Right lobe of liver (tissue), 6 donors: ENCODE results near the gene EXOC4. TPM values are rescaled to one million over a fixed set of nuclear protein-coding genes. Genes with fewer than 3 reads are reported as not detected.

ENCODE experiments used
- ATAC-seq, 4 donors: fragments of 200-7000 bp; cut with Tn5 transposase; one replicate each; pipeline ENCODE4 v1.9.1; 2020; ENCODE audit warnings: mild to moderate bottlenecking in 4 of 4, moderate library complexity in 4 of 4
- DNase-seq, 3 donors: peaks; one replicate each; pipeline ENCODE4 v3.0.0-alpha.2; 2020
- H3K27ac ChIP-seq, 3 donors: fragments of 200-600 bp; one replicate each; pipeline ENCODE4 v1.8.0; 2022
- H3K27me3 ChIP-seq, 2 donors: fragments of 200-600 bp; one replicate each; pipeline ENCODE4 v1.8.0; 2022
- H3K36me3 ChIP-seq, 4 donors: fragments of 200-600 bp; sonication (generic) in 1 of 4; one replicate each; pipeline versions ENCODE4 v1.5.1 to v1.8.0; 2017 to 2022; ENCODE audit warnings: control low read depth in 1 of 4
- H3K4me1 ChIP-seq, 4 donors: fragments of 200-600 bp; sonication (generic) in 1 of 4; one replicate each; pipeline versions ENCODE4 v1.5.1 to v1.8.0; 2017 to 2022; ENCODE audit warnings: control low read depth in 1 of 4
- H3K4me3 ChIP-seq, 3 donors: fragments of 200-600 bp; one replicate each; pipeline ENCODE4 v1.8.0; 2022
- H3K9me3 ChIP-seq, 4 donors: fragments of 200-600 bp; sonication (generic) in 1 of 4; one replicate each; pipeline versions ENCODE4 v1.5.1 to v1.8.0; 2017 to 2022; ENCODE audit warnings: control low read depth in 1 of 4
- POLR2A ChIP-seq: fragments of 450-650 bp; IDR thresholded peaks from one replicate; pipeline ENCODE4 v1.6.1; 2017; ENCODE audit warnings: antibody characterized with exemption, mild to moderate bottlenecking
- WGBS: methylation state at CpG from one replicate; pipeline ENCODE4 v1.1.6; 2018; ENCODE audit warnings: low coverage, low lambda C conversion rate; ENCODE audit not compliant: insufficient coverage; ENCODE audit errors: missing lambda C conversion rate; 5-methylcytosine and 5-hydroxymethylcytosine counted together
- intact Hi-C, 2 donors: fragments of 100-400 bp; cut with DNase I; formaldehyde crosslinking; loops; one replicate each; pipeline versions ENCODE4 v1.11.2 to v1.14.1; 2022
- total RNA-seq, 6 experiments: library from RNA; depleted of rRNA in 2 of 6; stranded (reverse); fragments of >200 nt in 2 of 6; fragmentation: NEBNext Ultra II Directional in 3 of 6; extraction: Animal tissue kit (Norgen Biotek cat#: 25700) in 3 of 6; gene quantifications; one replicate each; pipeline versions ENCODE4 v1.1.0 to v1.2.4, GENCODE V29; 2016 to 2023
- TF ChIP-seq, protein P1 (sequence below), 4 donors: fragments of 200-600 bp in 3 of 4; fragments of 450-650 bp in 1 of 4; IDR thresholded peaks; one replicate each; pipeline versions ENCODE4 v1.5.1 to v1.8.0; 2016 to 2022; ENCODE audit warnings: antibody characterized with exemption in 4 of 4, mild to moderate bottlenecking in 2 of 4
- donor health status: DM: no; HTN: yes; CAD: no.
- donor health status: DM: no; HTN: no; CAD: no.
- donor health status: DM: no; HTN: no; CAD: no.
- donor health status: DM: no; HTN: yes; CAD: no.
- donor health status: DM: no; HTN: yes; CAD: no.

EXOC4 gene
- total RNA-seq, 6 experiments from 2014 or later: 23.7 to 33.5 (median 30.0) TPM

DNA sequence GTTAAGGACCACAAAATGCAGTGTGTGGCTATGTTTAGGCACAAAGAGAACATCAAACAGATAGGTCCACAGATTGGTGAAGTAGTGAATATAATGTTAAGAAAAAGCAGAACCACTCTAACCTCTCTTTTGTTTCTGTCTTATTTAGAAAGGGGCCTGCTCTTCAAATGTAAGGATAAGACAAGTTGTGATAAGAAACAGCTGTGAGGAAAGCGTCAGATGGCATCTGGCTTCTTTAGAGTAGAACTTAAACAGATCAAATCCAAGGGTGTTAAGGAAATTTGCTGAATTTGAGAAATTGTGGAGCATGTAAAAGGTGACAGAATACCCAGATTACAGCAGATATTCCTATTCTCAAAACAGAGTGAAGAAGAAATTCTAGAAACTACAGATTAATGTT, 723.3 kb downstream of the EXOC4 start:
- Histone ChIP-seq H3K9me3 (no peaks in the 10 kb centered on the region), H3K27me3 (no peaks in the 10 kb centered on the region), H3K4me1 (no peaks in the 10 kb centered on the region), H3K4me3 (no peak overlapping the region), H3K36me3 (no peaks in the 10 kb centered on the region), H3K27ac (no peak overlapping the region)
- intact Hi-C loops: no loop called here
- WGBS: 100% methylated on average over 1 of the region's 1 CpG
- no peak for DNase-seq
- ATAC-seq: no peak
- TF ChIP-seq, protein P1, sequence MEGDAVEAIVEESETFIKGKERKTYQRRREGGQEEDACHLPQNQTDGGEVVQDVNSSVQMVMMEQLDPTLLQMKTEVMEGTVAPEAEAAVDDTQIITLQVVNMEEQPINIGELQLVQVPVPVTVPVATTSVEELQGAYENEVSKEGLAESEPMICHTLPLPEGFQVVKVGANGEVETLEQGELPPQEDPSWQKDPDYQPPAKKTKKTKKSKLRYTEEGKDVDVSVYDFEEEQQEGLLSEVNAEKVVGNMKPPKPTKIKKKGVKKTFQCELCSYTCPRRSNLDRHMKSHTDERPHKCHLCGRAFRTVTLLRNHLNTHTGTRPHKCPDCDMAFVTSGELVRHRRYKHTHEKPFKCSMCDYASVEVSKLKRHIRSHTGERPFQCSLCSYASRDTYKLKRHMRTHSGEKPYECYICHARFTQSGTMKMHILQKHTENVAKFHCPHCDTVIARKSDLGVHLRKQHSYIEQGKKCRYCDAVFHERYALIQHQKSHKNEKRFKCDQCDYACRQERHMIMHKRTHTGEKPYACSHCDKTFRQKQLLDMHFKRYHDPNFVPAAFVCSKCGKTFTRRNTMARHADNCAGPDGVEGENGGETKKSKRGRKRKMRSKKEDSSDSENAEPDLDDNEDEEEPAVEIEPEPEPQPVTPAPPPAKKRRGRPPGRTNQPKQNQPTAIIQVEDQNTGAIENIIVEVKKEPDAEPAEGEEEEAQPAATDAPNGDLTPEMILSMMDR (IDR thresholded peaks at IDR 0.05): no peak
- no peak for TF ChIP-seq POLR2A

- intact Hi-C loops: no loop called here
- Histone ChIP-seq H3K4me1 (no peaks in the 10 kb centered on the region), H3K27me3 (no peaks in the 10 kb centered on the region), H3K36me3 (no peaks in the 10 kb centered on the region), H3K27ac (no peak overlapping the region), H3K4me3 (no peak overlapping the region), H3K9me3 (no peaks in the 10 kb centered on the region)
- DNase-seq (no peak), ATAC-seq (no peak)
- 54% methylated on average over 4 of the region's 4 CpGs for WGBS
- TF ChIP-seq, protein P1 (IDR thresholded peaks at IDR 0.05): no peak
- no peak for TF ChIP-seq POLR2A
Observed at GRCh38 chr7:133977409-133978274, 724.8 kb downstream of the EXOC4 start.

DNA sequence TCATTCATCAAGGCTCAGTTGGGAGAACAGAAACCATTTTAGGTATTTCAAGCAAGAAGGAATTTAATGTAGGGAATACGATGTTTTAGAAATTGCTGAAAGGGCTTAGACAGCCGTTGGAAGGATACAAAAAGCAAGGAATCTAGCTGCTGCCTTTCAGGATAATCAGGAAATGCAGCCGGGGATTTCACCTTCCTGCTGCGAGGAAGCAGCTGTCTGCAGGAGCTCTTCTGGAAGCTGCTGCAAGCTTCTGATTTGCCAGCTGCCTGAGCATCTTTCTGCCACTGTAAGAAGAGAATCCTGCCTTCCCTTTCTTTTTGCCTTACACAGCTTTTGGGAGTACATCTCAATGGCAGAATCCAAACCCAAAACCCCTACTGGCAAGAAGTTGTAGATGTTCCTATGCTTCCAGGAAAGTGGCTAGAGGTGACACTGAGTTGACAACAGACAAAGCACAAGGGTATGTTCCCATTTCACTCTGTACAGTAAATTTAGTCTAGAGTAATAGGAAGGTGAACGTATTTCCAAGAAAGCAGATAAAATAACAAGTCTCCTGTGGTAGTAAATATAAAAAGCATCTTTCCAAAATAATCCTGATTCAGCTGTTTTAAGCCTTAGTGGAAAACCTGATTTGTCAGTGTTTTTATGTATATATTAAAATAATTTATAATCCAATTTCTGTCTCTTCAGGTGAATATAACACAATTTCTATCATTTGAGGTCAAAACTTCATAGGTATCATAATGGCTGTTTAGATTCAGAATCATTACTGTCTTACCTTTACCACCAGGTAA, 725.8 kb downstream of the EXOC4 start:
- Histone ChIP-seq H3K27me3 (no peaks in the 10 kb centered on the region), H3K4me3 (no peak overlapping the region), H3K36me3 (no peaks in the 10 kb centered on the region), H3K9me3 (no peaks in the 10 kb centered on the region), H3K27ac (no peak overlapping the region), H3K4me1 (no peaks in the 10 kb centered on the region)
- no peak for TF ChIP-seq POLR2A
- TF ChIP-seq, protein P1 (IDR thresholded peaks at IDR 0.05): no peak
- ATAC-seq (no peak), DNase-seq (no peak)
- WGBS: 53% methylated on average over 5 of the region's 5 CpGs
- intact Hi-C loops: no loop called here

- intact Hi-C loops: no loop called here
- H3K36me3 ChIP-seq: no peaks in the 10 kb centered on the region
- H3K27me3 ChIP-seq: no peaks in the 10 kb centered on the region
- ATAC-seq (no peak), DNase-seq (no peak)
- 86% methylated on average over 1 of the region's 1 CpG for WGBS
- H3K4me1 ChIP-seq: no peaks in the 10 kb centered on the region
- H3K4me3 ChIP-seq: no peak overlapping the region
- no peaks in the 10 kb centered on the region for H3K9me3 ChIP-seq
- TF ChIP-seq POLR2A: no peak
- TF ChIP-seq, protein P1 (IDR thresholded peaks at IDR 0.05): no peak
- no peak overlapping the region for H3K27ac ChIP-seq
Observed at GRCh38 chr7:133980804-133981203, 727.9 kb downstream of the EXOC4 start.
